ENCODE data around the gene ACYP2.

The ACYP2 gene

GRCh38 chr2:54237428-54237827, 122.0 kb downstream of the ACYP2 start:
- H3K4me3 ChIP-seq (ENCODE audit: low read depth in 1 of 2, low read length in 2 of 2), result no peak overlapping the region

GRCh38 chr2:54239427-54239826, 124.0 kb downstream of the ACYP2 start:
- Histone ChIP-seq H3K27me3 (ENCODE audit: control insufficient read depth in 1 of 2, insufficient read depth in 2 of 2, low read length in 2 of 2) (no peaks in the 10 kb centered on the region), H3K4me1 (ENCODE audit: insufficient read depth, low read length) (no peaks in the 10 kb centered on the region), H3K36me3 (ENCODE audit: insufficient read depth, low read length) (no peaks in the 10 kb centered on the region), H3K9ac (ENCODE audit: low read length) (no peak overlapping the region), H3K9me3 (ENCODE audit: low read length) (no peaks in the 10 kb centered on the region), H3K4me3 (ENCODE audit: low read depth in 1 of 2, low read length in 2 of 2) (no peak overlapping the region), H3K27ac (ENCODE audit: low read depth, low read length) (no peak overlapping the region)

More at GRCh38 chr2:54237428-54237827, 122.0 kb downstream of the ACYP2 start:
- H3K27me3 ChIP-seq (ENCODE audit: control insufficient read depth in 1 of 2, insufficient read depth in 2 of 2, low read length in 2 of 2), result no peaks in the 10 kb centered on the region
- no peaks in the 10 kb centered on the region for H3K36me3 ChIP-seq (ENCODE audit: insufficient read depth, low read length)
- H3K27ac ChIP-seq (ENCODE audit: low read depth, low read length), result no peak overlapping the region
- H3K9ac ChIP-seq (ENCODE audit: low read length), result no peak overlapping the region
- no peaks in the 10 kb centered on the region for H3K4me1 ChIP-seq (ENCODE audit: insufficient read depth, low read length)
- no peaks in the 10 kb centered on the region for H3K9me3 ChIP-seq (ENCODE audit: low read length)

- H3K4me3 ChIP-seq (ENCODE audit: low read depth in 1 of 2, low read length in 2 of 2), result no peak overlapping the region
- no peaks in the 10 kb centered on the region for H3K4me1 ChIP-seq (ENCODE audit: insufficient read depth, low read length)
- H3K27me3 ChIP-seq (ENCODE audit: control insufficient read depth in 1 of 2, insufficient read depth in 2 of 2, low read length in 2 of 2), result no peaks in the 10 kb centered on the region
- no peaks in the 10 kb centered on the region for H3K9me3 ChIP-seq (ENCODE audit: low read length)
- no peaks in the 10 kb centered on the region for H3K36me3 ChIP-seq (ENCODE audit: insufficient read depth, low read length)
- no peak overlapping the region for H3K9ac ChIP-seq (ENCODE audit: low read length)
- H3K27ac ChIP-seq (ENCODE audit: low read depth, low read length), result no peak overlapping the region
Measured at GRCh38 chr2:54240515-54241469, 125.4 kb downstream of the ACYP2 start.

DNA sequence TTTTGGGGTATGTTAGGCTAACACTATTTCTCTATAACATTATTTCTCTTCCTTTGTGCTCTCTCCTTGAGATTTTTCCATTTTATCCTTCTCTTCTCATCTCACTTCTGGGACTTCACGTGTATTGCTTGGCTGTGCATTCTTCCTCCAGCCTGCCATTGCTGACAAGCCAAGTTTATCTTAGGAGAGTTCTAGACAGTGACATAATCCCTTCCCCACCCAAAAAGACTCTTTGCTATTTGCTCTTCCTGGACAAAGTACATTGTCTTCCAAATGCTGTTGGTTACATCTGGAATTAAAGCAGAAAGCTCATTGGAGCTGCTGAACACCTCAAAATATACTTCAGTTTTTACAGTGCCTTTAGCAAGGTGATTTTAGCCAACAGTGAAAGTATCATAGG, 131.7 kb downstream of the ACYP2 start:
- Histone ChIP-seq H3K4me3 (ENCODE audit: low read depth in 1 of 2, low read length in 2 of 2) (no peak overlapping the region), H3K9ac (ENCODE audit: low read length) (no peak overlapping the region), H3K4me1 (ENCODE audit: insufficient read depth, low read length) (no peaks in the 10 kb centered on the region), H3K27me3 (ENCODE audit: control insufficient read depth in 1 of 2, insufficient read depth in 2 of 2, low read length in 2 of 2) (no peaks in the 10 kb centered on the region), H3K9me3 (ENCODE audit: low read length) (no peaks in the 10 kb centered on the region), H3K27ac (ENCODE audit: low read depth, low read length) (no peak overlapping the region), H3K36me3 (ENCODE audit: insufficient read depth, low read length) (no peaks in the 10 kb centered on the region)

DNA sequence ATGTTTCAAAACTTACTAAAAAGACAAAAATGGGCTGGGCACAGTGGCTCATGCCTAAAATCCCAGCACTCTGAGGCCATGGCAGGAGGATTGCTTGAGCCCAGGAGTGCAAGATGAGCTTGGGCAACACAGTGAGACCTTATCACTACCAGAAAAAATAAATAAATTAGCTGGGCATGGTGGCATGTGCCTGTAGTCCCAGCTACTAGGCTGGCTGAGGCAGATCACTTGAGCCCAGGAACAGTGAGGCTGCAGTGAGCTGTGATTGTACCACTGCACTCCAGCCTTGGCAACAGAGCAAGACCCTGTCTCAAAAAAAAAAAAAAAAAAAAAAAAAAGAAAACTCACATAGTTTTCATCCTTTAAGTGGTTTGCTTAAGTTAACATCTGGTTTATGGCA, 134.2 kb downstream of the ACYP2 start:
- H3K4me1 ChIP-seq (ENCODE audit: insufficient read depth, low read length), result no peaks in the 10 kb centered on the region
- no peaks in the 10 kb centered on the region for H3K27me3 ChIP-seq (ENCODE audit: control insufficient read depth in 1 of 2, insufficient read depth in 2 of 2, low read length in 2 of 2)
- H3K36me3 ChIP-seq (ENCODE audit: insufficient read depth, low read length), result no peaks in the 10 kb centered on the region
- H3K27ac ChIP-seq (ENCODE audit: low read depth, low read length), result no peak overlapping the region
- H3K4me3 ChIP-seq (ENCODE audit: low read depth in 1 of 2, low read length in 2 of 2), result no peak overlapping the region
- no peak overlapping the region for H3K9ac ChIP-seq (ENCODE audit: low read length)
- no peaks in the 10 kb centered on the region for H3K9me3 ChIP-seq (ENCODE audit: low read length)

DNA sequence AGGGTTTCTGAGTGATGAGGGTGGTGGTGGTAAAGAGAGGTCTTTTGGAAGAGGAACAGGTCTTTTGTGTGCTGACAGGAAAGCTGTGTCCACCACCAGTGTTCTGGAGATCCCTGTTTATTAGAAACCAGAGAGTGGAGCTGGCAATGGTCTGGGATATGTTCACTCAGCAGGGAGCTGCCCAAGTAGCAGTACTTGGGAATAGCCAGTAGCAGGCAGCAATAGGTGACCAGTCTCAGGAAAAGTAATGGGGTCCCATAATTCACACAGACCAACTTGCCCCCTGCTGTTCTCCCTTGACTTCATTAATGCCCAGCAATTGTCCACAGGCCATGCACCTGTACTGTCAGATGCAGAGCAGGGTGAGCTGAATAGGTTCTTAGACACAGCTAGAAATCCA, 138.8 kb downstream of the ACYP2 start:
- Histone ChIP-seq H3K27ac (ENCODE audit: low read depth, low read length) (no peak overlapping the region), H3K36me3 (ENCODE audit: insufficient read depth, low read length) (no peaks in the 10 kb centered on the region), H3K4me3 (ENCODE audit: low read depth in 1 of 2, low read length in 2 of 2) (no peak overlapping the region), H3K9ac (ENCODE audit: low read length) (no peak overlapping the region), H3K4me1 (ENCODE audit: insufficient read depth, low read length) (no peaks in the 10 kb centered on the region), H3K9me3 (ENCODE audit: low read length) (no peaks in the 10 kb centered on the region), H3K27me3 (ENCODE audit: control insufficient read depth in 1 of 2, insufficient read depth in 2 of 2, low read length in 2 of 2) (no peaks in the 10 kb centered on the region)

- H3K27me3 ChIP-seq (ENCODE audit: control insufficient read depth in 1 of 2, insufficient read depth in 2 of 2, low read length in 2 of 2), result no peaks in the 10 kb centered on the region
- H3K36me3 ChIP-seq (ENCODE audit: insufficient read depth, low read length), result no peaks in the 10 kb centered on the region
- no peak overlapping the region for H3K27ac ChIP-seq (ENCODE audit: low read depth, low read length)
- H3K4me3 ChIP-seq (ENCODE audit: low read depth in 1 of 2, low read length in 2 of 2), result no peak overlapping the region
- no peaks in the 10 kb centered on the region for H3K4me1 ChIP-seq (ENCODE audit: insufficient read depth, low read length)
- H3K9ac ChIP-seq (ENCODE audit: low read length), result no peak overlapping the region
- no peaks in the 10 kb centered on the region for H3K9me3 ChIP-seq (ENCODE audit: low read length)
Measured at GRCh38 chr2:54255230-54256090, 140.0 kb downstream of the ACYP2 start.

DNA sequence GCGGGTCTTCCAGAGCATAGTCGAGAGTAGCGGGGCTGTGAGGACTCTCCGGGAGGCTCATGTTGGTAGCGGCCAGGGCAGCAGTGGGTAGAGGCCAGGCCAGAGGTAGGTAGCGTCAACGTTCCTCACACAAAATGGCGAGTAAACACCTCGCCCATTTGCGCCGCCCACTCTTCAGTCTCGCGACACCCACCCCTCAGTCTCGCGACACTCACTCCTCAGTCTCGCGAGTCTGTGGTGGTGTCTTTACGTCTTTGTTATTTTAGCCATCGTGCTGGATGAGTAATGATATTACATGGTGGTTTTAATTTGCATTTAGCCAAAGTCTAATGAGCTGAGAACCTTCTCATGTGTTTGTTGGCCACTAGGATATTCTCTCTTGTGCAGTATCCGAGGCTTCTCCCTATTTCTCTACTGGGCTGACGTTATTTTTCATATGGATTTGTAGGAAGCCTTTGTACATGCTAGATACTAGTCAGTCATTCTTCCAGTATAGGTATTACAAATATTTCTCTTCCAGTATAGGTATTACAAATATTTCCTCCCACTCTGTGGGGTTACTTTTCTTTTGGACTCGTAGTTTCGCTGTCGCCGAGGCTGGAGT, 140.8 kb downstream of the ACYP2 start, which contains the start of gene TSPYL6:
Gene TSPYL6 (minus strand): TSS at position 139 of the 604 bp plus-strand sequence. CDS start 78 bp downstream, at position 61.
- H3K36me3 ChIP-seq (ENCODE audit: insufficient read depth, low read length), result no peaks in the 10 kb centered on the region
- H3K9me3 ChIP-seq (ENCODE audit: low read length), result no peaks in the 10 kb centered on the region
- no peak within 1 kb of the TSS for H3K9ac ChIP-seq (ENCODE audit: low read length)
- no peak within 1 kb of the TSS for H3K27ac ChIP-seq (ENCODE audit: low read depth, low read length)
- H3K4me3 ChIP-seq (ENCODE audit: low read depth in 1 of 2, low read length in 2 of 2), result no peak within 1 kb of the TSS
- H3K27me3 ChIP-seq (ENCODE audit: control insufficient read depth in 1 of 2, insufficient read depth in 2 of 2, low read length in 2 of 2), result no peaks in the 10 kb centered on the region
- no peaks in the 10 kb centered on the region for H3K4me1 ChIP-seq (ENCODE audit: insufficient read depth, low read length)

- H3K36me3 ChIP-seq (ENCODE audit: insufficient read depth, low read length), result no peaks in the 10 kb centered on the region
- H3K27ac ChIP-seq (ENCODE audit: low read depth, low read length), result no peak overlapping the region
- H3K4me1 ChIP-seq (ENCODE audit: insufficient read depth, low read length), result no peaks in the 10 kb centered on the region
- H3K9ac ChIP-seq (ENCODE audit: low read length), result no peak overlapping the region
- H3K27me3 ChIP-seq (ENCODE audit: control insufficient read depth in 1 of 2, insufficient read depth in 2 of 2, low read length in 2 of 2), result no peaks in the 10 kb centered on the region
- H3K4me3 ChIP-seq (ENCODE audit: low read depth in 1 of 2, low read length in 2 of 2), result no peak overlapping the region
- H3K9me3 ChIP-seq (ENCODE audit: low read length), result no peaks in the 10 kb centered on the region
Measured at GRCh38 chr2:54258166-54258565, 142.8 kb downstream of the ACYP2 start.

DNA sequence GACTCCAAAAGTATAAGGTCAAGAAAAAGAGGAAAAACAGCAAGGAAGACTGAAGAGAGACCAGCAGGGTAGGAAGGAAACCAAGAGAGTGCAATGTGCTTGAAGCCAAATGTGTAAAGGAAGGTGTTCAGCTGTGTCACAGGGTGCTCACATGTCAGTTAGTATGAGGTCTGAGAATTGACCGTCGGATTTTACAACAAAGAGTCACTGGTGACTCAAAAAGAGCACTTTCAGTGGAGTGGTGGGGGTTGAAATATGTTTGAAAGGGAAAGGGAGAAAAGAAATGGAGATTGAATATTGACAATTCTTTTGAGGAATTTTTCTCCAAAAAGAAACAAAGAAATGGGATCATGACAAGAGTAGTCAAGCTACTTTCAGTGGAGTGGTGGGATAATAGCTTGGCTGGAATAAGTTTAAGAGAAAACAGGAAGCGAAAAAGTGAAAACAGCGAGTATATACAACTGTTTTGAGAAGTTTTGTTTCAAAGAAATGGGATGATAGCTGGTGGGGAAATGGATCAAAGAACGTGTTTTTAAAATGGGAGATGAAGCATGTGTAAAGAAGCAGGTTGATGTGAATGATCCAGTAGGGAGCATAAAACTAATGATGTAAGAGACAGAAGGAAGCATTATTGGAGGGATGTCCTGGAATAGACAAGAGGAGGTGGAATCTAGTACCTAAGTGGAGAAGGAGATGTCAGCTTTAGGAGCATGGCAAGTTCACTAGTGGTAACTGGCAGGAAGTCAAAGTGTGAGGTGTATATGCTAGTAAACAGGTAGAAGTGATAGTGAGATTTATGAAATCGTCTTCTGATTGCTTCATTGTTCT, 144.2 kb downstream of the ACYP2 start:
- H3K9me3 ChIP-seq (ENCODE audit: low read length), result no peaks in the 10 kb centered on the region
- H3K27me3 ChIP-seq (ENCODE audit: control insufficient read depth in 1 of 2, insufficient read depth in 2 of 2, low read length in 2 of 2), result no peaks in the 10 kb centered on the region
- H3K9ac ChIP-seq (ENCODE audit: low read length), result no peak overlapping the region
- H3K4me3 ChIP-seq (ENCODE audit: low read depth in 1 of 2, low read length in 2 of 2), result no peak overlapping the region
- H3K4me1 ChIP-seq (ENCODE audit: insufficient read depth, low read length), result no peaks in the 10 kb centered on the region
- no peak overlapping the region for H3K27ac ChIP-seq (ENCODE audit: low read depth, low read length)
- no peaks in the 10 kb centered on the region for H3K36me3 ChIP-seq (ENCODE audit: insufficient read depth, low read length)

All from muscle layer of colon (tissue), 2 donors.